Body of pancreas (tissue), 4 donors: ENCODE results near the gene MVB12A.

ENCODE experiments used
- CTCF ChIP-seq, 7 experiments: fragments of 450-650 bp in 4 of 7; fragments of 200-600 bp in 3 of 7; sonication (generic) in 3 of 7; IDR thresholded peaks; one replicate each; pipeline ENCODE4 v1.5.1; 2016 to 2019; ENCODE audit warnings: antibody characterized with exemption in 7 of 7
- POLR2A ChIP-seq, 3 donors: fragments of 450-650 bp; IDR thresholded peaks; one replicate each; pipeline ENCODE4 v1.6.1; 2016; ENCODE audit warnings: antibody characterized with exemption in 3 of 3, mild to moderate bottlenecking in 2 of 3

DNA sequence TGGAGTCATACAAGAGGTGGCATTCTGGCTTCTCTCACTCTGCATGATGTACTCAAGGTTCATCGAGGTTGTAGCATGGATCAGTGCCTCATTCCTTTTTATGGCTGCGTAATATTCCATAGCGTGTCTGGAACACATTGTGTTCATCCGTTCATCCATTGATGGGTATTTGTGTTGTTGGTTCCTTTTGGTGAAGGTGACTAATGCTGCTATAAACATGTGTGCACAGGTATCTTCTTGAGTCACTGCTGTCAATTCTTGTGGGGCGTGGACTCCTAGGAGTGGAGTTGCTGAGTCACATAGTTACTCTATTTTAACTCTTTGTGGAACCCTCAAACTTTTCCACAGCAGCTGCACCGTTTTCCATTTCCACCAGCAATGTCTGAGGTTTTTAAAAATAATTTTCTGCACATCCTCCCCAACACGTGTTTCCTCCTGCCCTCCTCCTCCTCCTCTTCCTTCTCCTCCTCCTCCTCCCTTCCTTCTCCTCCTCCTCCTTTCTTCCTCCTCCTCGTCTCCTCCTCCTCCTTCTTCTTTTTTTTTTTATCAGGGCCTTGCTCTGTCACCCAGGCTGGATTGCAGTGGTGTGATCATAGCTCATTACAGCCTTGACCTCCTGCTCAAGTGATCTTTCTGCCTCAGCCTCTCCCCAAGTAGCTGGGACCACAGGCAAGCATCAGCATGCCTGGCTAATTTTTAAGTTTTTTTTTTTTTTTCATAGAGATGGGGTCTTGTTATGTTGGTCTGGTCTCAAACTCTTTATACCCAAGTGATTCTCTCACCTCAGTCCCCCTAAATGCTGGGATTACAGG lies 30.6 kb downstream of the MVB12A start:
- TF ChIP-seq CTCF (IDR thresholded peaks at IDR 0.05) (no peak), POLR2A (IDR thresholded peaks at IDR 0.05) (no peak)
